Testis (tissue), 2 donors: ENCODE data around the gene PIP4K2B.
"Not testable (repeated sequence)": the region's sequence is repeated elsewhere in the genome, so short reads cannot be mapped to it uniquely, and the experiment has no call there.

ENCODE experiments used
- CTCF ChIP-seq, 3 experiments: fragments of 450-650 bp in 2 of 3; fragments of 200-600 bp in 1 of 3; sonication (generic) in 1 of 3; IDR thresholded peaks; one replicate each; pipeline ENCODE4 v1.5.1; 2016 to 2019; ENCODE audit warnings: antibody characterized with exemption in 3 of 3, mild to moderate bottlenecking in 2 of 3, moderate library complexity in 1 of 3
- POLR2A ChIP-seq: fragments of 450-650 bp; IDR thresholded peaks from one replicate; pipeline ENCODE4 v1.6.1; 2017; ENCODE audit warnings: antibody characterized with exemption, mild to moderate bottlenecking, moderate library complexity

- TF ChIP-seq CTCF (IDR thresholded peaks at IDR 0.05); POLR2A: not testable (repeated sequence)
These were observed 73.2 kb downstream of the PIP4K2B start for GRCh38 chr17:38726145-38726544.
